Measurements from ENCODE around the gene ZNF354C.

The ZNF354C gene

GRCh38 chr5:179127136-179128040 lies 67.2 kb downstream of the ZNF354C start:
- no peak for DNase-seq (ENCODE audit: low read depth in 3 of 3)

GRCh38 chr5:179128041-179128365 lies 67.8 kb downstream of the ZNF354C start:
- DNase-seq (ENCODE audit: low read depth in 3 of 3) = no peak

GRCh38 chr5:179128976-179129375 lies 68.8 kb downstream of the ZNF354C start:
- DNase-seq (ENCODE audit: low read depth in 3 of 3) = no peak

GRCh38 chr5:179129607-179130071 lies 69.5 kb downstream of the ZNF354C start:
- no peak for DNase-seq (ENCODE audit: low read depth in 3 of 3)

GRCh38 chr5:179130101-179130681 lies 70.0 kb downstream of the ZNF354C start:
- DNase-seq (ENCODE audit: low read depth in 3 of 3) = no peak

- no peak for DNase-seq (ENCODE audit: low read depth in 3 of 3)
These were observed 71.2 kb downstream of the ZNF354C start for GRCh38 chr5:179131321-179131835.

GRCh38 chr5:179131886-179132585 lies 71.9 kb downstream of the ZNF354C start:
- DNase-seq (ENCODE audit: low read depth in 3 of 3) = no peak

GRCh38 chr5:179132586-179133355 lies 72.6 kb downstream of the ZNF354C start:
- no peak for DNase-seq (ENCODE audit: low read depth in 3 of 3)

All from stimulated activated CD4-positive, alpha-beta T cell treated with anti-CD3 and anti-CD28 coated beads, TNF-alpha, amount 100 ng/mL, for 24 hours (primary cell).